WTC11 (cell line): ENCODE measurements around the gene FAXDC2. TPM values are rescaled to one million over a fixed set of nuclear protein-coding genes. Genes with fewer than 3 reads are reported as not detected.

Experiments used
- ATAC-seq: fragments of 200-7000 bp; cut with Tn5 transposase; 2 replicates; pipeline ENCODE4 v1.10.0; 2021; ENCODE audit warnings: mild to moderate bottlenecking, moderate library complexity
- CTCF ChIA-PET: fragments of 300-600 bp; sonication (Branson Sonifier 250); formaldehyde crosslinking; loops from one replicate; lab custom pipeline; 2021; ENCODE audit warnings: antibody characterized with exemption; lab: Charles Lee
- POLR2A ChIA-PET: fragments of 350-600 bp; sonication (Branson Sonifier 250); formaldehyde crosslinking; loops from one replicate; lab custom pipeline; 2021; ENCODE audit warnings: antibody characterized with exemption; lab: Charles Lee
- DNase-seq: peaks from one replicate; pipeline ENCODE4 v3.0.0; 2021; ENCODE audit warnings: low spot score
- H3K27ac Mint-ChIP-seq: 2 replicates; pipeline ENCODE4 v1.8.0; 2021; ENCODE audit warnings: mixed read lengths
- H3K27me3 Mint-ChIP-seq: 2 replicates; pipeline ENCODE4 v1.8.0; 2021; ENCODE audit warnings: low read depth, mild to moderate bottlenecking, moderate library complexity, mixed read lengths
- H3K36me3 Mint-ChIP-seq: 2 replicates; pipeline ENCODE4 v1.8.0; 2021; ENCODE audit warnings: mixed read lengths
- H3K4me1 Mint-ChIP-seq: 2 replicates; pipeline ENCODE4 v1.8.0; 2022; ENCODE audit warnings: mixed read lengths
- H3K4me3 Mint-ChIP-seq: 2 replicates; pipeline ENCODE4 v1.8.0; 2021; ENCODE audit warnings: mild to moderate bottlenecking, moderate library complexity, mixed read lengths
- H3K9me3 Mint-ChIP-seq: 2 replicates; pipeline ENCODE4 v1.8.0; 2021; ENCODE audit warnings: mixed read lengths
- ATF1 ChIP-seq: sonication (generic); formaldehyde crosslinking; IDR thresholded peaks from 2 replicates; pipeline ENCODE4 v1.8.1; 2023; ENCODE audit warnings: mild to moderate bottlenecking, moderate library complexity, missing genetic modification reagents
- FOXP1 ChIP-seq: sonication (generic); formaldehyde crosslinking; IDR thresholded peaks from 2 replicates; pipeline ENCODE4 v1.8.0; 2022; ENCODE audit warnings: missing genetic modification reagents, mild to moderate bottlenecking, moderate library complexity, borderline replicate concordance
- GRHL2 ChIP-seq: fragments of 250-450 bp; sonication (Bioruptor Pico); IDR thresholded peaks from 2 replicates; pipeline ENCODE4 v1.8.0; 2022; ENCODE audit warnings: mild to moderate bottlenecking, moderate library complexity; ENCODE audit not compliant: insufficient replicate concordance, severe bottlenecking
- HMGA2 ChIP-seq: fragments of 250-450 bp; sonication (Bioruptor Pico); IDR thresholded peaks from 2 replicates; pipeline ENCODE4 v1.4.0; 2021; ENCODE audit warnings: mild to moderate bottlenecking, moderate library complexity
- JAZF1 ChIP-seq: fragments of 250-450 bp; sonication (Bioruptor Pico); IDR thresholded peaks from 2 replicates; pipeline ENCODE4 v1.9.0; 2021; ENCODE audit warnings: moderate library complexity, mild to moderate bottlenecking, inconsistent platforms
- MXD4 ChIP-seq: fragments of 250-450 bp; sonication (Bioruptor Pico); IDR thresholded peaks from 2 replicates; pipeline ENCODE4 v1.8.0; 2021; ENCODE audit warnings: mild to moderate bottlenecking, moderate library complexity, borderline replicate concordance
- NR2C2 ChIP-seq: sonication (generic); formaldehyde crosslinking; IDR thresholded peaks from 2 replicates; pipeline ENCODE4 v1.8.0; 2022; ENCODE audit warnings: mild to moderate bottlenecking, missing genetic modification reagents
- NR3C1 ChIP-seq: sonication (generic); formaldehyde crosslinking; conservative IDR thresholded peaks from 2 replicates; pipeline ENCODE4 v1.8.1; 2023; ENCODE audit warnings: low read depth, mild to moderate bottlenecking, missing genetic modification reagents
- OVOL2 ChIP-seq: fragments of 250-450 bp; sonication (Bioruptor Pico); IDR thresholded peaks from 2 replicates; pipeline ENCODE4 v1.9.0; 2021; ENCODE audit warnings: mild to moderate bottlenecking, borderline replicate concordance
- PRRX2 ChIP-seq: fragments of 250-450 bp; sonication (Bioruptor Pico); IDR thresholded peaks from 2 replicates; pipeline ENCODE4 v1.8.0; 2021; ENCODE audit warnings: mild to moderate bottlenecking
- TCF7 ChIP-seq: sonication (generic); formaldehyde crosslinking; IDR thresholded peaks from 2 replicates; pipeline ENCODE4 v1.8.0; 2022; ENCODE audit warnings: mild to moderate bottlenecking, low read depth, missing genetic modification reagents, moderate library complexity
- TP53 ChIP-seq: sonication (generic); formaldehyde crosslinking; IDR thresholded peaks from 2 replicates; pipeline ENCODE4 v1.8.1; 2023; ENCODE audit warnings: mild to moderate bottlenecking, missing genetic modification reagents
- ZNF263 ChIP-seq: sonication (generic); formaldehyde crosslinking; IDR thresholded peaks from 2 replicates; pipeline ENCODE4 v1.8.1; 2022; ENCODE audit warnings: low read depth, mild to moderate bottlenecking, moderate library complexity, missing genetic modification reagents
- ZNF317 ChIP-seq: sonication (generic); formaldehyde crosslinking; IDR thresholded peaks from 2 replicates; pipeline ENCODE4 v1.8.1; 2023; ENCODE audit warnings: low read depth, mild to moderate bottlenecking, moderate library complexity, missing genetic modification reagents, borderline replicate concordance
- ZNF416 ChIP-seq: fragments of 250-450 bp; sonication (Bioruptor Pico); IDR thresholded peaks from 2 replicates; pipeline ENCODE4 v1.9.0; 2021; ENCODE audit warnings: mild to moderate bottlenecking, inconsistent platforms
- total RNA-seq: library from RNA; stranded (reverse); gene quantifications from 3 replicates; pipeline ENCODE4 v1.2.3, GENCODE V29; 2021
- TF ChIP-seq, protein P1 (sequence below): fragments of 250-450 bp; sonication (Bioruptor Pico); IDR thresholded peaks from 2 replicates; pipeline ENCODE4 v1.9.0; 2021; ENCODE audit warnings: mild to moderate bottlenecking, borderline replicate concordance
- TF ChIP-seq, protein P2 (sequence below): fragments of 250-450 bp; sonication (Bioruptor Pico); IDR thresholded peaks from 2 replicates; pipeline ENCODE4 v2.1.2; 2022; ENCODE audit warnings: mild to moderate bottlenecking, moderate library complexity
- TF ChIP-seq, protein P3 (sequence below): sonication (generic); formaldehyde crosslinking; IDR thresholded peaks from 2 replicates; pipeline ENCODE4 v1.8.1; 2022; ENCODE audit warnings: low read depth, missing genetic modification reagents, borderline replicate concordance
- TF ChIP-seq, protein P4 (sequence below): fragments of 200-600 bp; IDR thresholded peaks from 2 replicates; pipeline ENCODE4 v1.8.0; 2022; ENCODE audit warnings: antibody characterized with exemption

FAXDC2 gene
- total RNA-seq, 1 experiment from 2014 or later: 3.9 TPM

DNA sequence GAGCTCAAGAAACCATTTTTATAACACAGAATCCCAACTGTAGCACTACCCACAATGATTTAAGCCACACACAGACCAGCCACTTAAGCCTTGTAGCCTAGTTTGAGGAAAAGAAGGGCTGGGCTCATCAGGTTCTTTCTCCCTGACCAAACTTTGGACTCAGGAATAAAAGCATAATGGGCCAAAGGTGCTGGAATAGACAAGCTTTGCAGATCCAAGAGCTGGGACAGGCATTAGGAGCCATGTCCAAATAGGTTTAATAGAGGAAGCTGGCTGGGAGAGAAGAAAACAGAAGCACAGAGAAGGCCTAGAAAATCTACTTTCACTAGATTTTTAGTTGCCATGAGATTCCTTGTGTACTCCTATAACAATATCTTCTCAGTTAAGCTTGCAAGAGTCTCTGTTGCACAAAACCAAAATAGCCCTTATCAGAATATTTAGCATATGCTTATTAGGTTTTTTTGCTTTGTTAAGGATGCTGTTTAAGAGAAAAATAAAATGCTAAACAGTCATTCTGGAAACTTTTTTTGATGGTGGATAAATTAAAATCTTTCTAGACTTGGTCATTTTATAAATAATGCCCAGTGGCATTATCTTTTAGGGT is 46.3 kb upstream of the FAXDC2 start:
- DNase-seq (no peak), ATAC-seq (no peak)
- no peak overlapping the region for H3K4me3 Mint-ChIP-seq
- CTCF ChIA-PET: no interaction called here
- no peak for TF ChIP-seq FOXP1
- TF ChIP-seq, protein P1, sequence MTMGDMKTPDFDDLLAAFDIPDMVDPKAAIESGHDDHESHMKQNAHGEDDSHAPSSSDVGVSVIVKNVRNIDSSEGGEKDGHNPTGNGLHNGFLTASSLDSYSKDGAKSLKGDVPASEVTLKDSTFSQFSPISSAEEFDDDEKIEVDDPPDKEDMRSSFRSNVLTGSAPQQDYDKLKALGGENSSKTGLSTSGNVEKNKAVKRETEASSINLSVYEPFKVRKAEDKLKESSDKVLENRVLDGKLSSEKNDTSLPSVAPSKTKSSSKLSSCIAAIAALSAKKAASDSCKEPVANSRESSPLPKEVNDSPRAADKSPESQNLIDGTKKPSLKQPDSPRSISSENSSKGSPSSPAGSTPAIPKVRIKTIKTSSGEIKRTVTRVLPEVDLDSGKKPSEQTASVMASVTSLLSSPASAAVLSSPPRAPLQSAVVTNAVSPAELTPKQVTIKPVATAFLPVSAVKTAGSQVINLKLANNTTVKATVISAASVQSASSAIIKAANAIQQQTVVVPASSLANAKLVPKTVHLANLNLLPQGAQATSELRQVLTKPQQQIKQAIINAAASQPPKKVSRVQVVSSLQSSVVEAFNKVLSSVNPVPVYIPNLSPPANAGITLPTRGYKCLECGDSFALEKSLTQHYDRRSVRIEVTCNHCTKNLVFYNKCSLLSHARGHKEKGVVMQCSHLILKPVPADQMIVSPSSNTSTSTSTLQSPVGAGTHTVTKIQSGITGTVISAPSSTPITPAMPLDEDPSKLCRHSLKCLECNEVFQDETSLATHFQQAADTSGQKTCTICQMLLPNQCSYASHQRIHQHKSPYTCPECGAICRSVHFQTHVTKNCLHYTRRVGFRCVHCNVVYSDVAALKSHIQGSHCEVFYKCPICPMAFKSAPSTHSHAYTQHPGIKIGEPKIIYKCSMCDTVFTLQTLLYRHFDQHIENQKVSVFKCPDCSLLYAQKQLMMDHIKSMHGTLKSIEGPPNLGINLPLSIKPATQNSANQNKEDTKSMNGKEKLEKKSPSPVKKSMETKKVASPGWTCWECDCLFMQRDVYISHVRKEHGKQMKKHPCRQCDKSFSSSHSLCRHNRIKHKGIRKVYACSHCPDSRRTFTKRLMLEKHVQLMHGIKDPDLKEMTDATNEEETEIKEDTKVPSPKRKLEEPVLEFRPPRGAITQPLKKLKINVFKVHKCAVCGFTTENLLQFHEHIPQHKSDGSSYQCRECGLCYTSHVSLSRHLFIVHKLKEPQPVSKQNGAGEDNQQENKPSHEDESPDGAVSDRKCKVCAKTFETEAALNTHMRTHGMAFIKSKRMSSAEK (CRISPR knock-in tag): no peak
- TF ChIP-seq, protein P2, sequence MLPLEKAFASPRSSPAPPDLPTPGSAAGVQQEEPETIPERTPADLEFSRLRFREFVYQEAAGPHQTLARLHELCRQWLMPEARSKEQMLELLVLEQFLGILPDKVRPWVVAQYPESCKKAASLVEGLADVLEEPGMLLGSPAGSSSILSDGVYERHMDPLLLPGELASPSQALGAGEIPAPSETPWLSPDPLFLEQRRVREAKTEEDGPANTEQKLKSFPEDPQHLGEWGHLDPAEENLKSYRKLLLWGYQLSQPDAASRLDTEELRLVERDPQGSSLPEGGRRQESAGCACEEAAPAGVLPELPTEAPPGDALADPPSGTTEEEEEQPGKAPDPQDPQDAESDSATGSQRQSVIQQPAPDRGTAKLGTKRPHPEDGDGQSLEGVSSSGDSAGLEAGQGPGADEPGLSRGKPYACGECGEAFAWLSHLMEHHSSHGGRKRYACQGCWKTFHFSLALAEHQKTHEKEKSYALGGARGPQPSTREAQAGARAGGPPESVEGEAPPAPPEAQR (CRISPR knock-in tag): no peak
- no peak for TF ChIP-seq NR2C2 (CRISPR knock-in tag)
- no peak for TF ChIP-seq OVOL2 (CRISPR knock-in tag)
- no peak for TF ChIP-seq TP53 (CRISPR knock-in tag)
- no peak for TF ChIP-seq ATF1 (CRISPR knock-in tag)
- TF ChIP-seq ZNF416 (CRISPR knock-in tag): no peak
- TF ChIP-seq, protein P3, sequence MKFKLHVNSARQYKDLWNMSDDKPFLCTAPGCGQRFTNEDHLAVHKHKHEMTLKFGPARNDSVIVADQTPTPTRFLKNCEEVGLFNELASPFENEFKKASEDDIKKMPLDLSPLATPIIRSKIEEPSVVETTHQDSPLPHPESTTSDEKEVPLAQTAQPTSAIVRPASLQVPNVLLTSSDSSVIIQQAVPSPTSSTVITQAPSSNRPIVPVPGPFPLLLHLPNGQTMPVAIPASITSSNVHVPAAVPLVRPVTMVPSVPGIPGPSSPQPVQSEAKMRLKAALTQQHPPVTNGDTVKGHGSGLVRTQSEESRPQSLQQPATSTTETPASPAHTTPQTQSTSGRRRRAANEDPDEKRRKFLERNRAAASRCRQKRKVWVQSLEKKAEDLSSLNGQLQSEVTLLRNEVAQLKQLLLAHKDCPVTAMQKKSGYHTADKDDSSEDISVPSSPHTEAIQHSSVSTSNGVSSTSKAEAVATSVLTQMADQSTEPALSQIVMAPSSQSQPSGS (CRISPR knock-in tag): no peak
- TF ChIP-seq NR3C1 (CRISPR knock-in tag): no peak
- no peak for TF ChIP-seq MXD4
- no peak for TF ChIP-seq TCF7 (CRISPR knock-in tag)
- no peak for TF ChIP-seq ZNF263 (CRISPR knock-in tag)
- TF ChIP-seq HMGA2: no peak
- TF ChIP-seq GRHL2 (CRISPR knock-in tag): no peak
- no peak for TF ChIP-seq JAZF1 (CRISPR knock-in tag)
- TF ChIP-seq ZNF317: no peak
- TF ChIP-seq, protein P4, sequence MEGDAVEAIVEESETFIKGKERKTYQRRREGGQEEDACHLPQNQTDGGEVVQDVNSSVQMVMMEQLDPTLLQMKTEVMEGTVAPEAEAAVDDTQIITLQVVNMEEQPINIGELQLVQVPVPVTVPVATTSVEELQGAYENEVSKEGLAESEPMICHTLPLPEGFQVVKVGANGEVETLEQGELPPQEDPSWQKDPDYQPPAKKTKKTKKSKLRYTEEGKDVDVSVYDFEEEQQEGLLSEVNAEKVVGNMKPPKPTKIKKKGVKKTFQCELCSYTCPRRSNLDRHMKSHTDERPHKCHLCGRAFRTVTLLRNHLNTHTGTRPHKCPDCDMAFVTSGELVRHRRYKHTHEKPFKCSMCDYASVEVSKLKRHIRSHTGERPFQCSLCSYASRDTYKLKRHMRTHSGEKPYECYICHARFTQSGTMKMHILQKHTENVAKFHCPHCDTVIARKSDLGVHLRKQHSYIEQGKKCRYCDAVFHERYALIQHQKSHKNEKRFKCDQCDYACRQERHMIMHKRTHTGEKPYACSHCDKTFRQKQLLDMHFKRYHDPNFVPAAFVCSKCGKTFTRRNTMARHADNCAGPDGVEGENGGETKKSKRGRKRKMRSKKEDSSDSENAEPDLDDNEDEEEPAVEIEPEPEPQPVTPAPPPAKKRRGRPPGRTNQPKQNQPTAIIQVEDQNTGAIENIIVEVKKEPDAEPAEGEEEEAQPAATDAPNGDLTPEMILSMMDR: no peak
- TF ChIP-seq PRRX2 (CRISPR knock-in tag): no peak
- POLR2A ChIA-PET: no interaction called here
- H3K4me1 Mint-ChIP-seq: no peaks in the 10 kb centered on the region
- H3K9me3 Mint-ChIP-seq: no peaks in the 10 kb centered on the region
- H3K36me3 Mint-ChIP-seq: peaks cover 82% of the 10 kb centered on the region
- no peaks in the 10 kb centered on the region for H3K27me3 Mint-ChIP-seq
- no peak overlapping the region for H3K27ac Mint-ChIP-seq
